ENCODE measurements around the gene GRM4.

DNA sequence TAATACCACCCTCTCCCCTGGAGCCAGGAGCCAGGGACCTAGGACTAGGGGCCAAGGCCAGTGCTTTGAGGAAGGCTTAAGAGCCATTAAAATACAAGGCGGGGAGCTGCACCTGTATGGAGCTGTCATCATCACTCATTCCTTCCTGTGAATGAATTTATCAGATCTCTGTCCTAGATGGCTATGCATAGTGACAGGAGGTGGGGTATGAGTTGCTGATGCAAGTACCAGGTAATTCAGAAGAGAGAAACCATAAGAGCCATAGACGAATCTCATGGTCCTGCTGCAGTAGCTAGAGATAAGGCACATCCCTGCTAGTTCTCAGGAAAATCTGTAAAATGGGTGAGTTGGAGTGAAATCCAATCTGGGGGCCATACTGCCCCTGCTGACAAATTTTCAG is 10.3 kb downstream of the GRM4 start:
- TF ChIP-seq CTCF (IDR thresholded peaks at IDR 0.05) (no peak), POLR2A (IDR thresholded peaks at IDR 0.05) (no peak)

Data from uterus (tissue), 2 donors.